ENCODE measurements around the gene PAX7.

Gene PAX7

DNA sequence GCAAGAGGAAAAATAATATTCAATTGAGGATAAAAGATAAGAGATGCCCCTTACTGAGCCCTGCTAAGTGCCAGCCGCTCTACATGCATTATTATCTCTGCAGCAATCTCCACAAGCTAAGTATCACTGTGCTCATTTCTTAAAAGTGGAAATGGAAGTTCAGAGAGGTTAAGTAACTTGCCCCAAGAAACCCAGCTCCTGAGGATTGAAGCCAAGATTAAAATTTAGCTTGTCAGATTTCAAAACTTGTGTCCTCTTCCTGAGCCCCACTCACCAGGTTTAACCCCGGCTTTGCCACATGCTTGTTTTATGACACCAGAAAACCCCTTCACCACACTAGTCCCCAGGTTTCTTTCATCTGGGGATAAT, 11.2 kb upstream of the PAX7 start:
- DNase-seq, result no peak

DNA sequence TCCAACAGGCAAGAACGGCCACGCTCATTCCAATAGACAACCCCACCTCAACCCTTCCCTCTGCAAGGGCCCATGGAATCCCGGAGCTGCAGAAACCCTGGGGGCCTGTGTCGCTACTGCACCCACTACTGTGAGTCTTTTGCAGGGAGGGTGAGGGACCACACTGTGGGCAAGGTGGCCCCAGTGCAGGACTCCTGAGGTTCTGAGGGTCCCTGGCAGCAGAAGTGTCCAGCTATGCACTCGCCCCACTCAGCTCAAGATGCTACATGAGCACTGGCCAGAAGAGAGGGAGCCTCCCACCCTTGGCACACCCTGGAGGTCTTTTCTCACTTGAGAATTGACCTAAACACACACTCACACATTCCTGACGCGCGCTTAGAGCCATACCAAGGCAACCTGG, 2.1 kb upstream of the PAX7 start:
- no peak for DNase-seq

DNA sequence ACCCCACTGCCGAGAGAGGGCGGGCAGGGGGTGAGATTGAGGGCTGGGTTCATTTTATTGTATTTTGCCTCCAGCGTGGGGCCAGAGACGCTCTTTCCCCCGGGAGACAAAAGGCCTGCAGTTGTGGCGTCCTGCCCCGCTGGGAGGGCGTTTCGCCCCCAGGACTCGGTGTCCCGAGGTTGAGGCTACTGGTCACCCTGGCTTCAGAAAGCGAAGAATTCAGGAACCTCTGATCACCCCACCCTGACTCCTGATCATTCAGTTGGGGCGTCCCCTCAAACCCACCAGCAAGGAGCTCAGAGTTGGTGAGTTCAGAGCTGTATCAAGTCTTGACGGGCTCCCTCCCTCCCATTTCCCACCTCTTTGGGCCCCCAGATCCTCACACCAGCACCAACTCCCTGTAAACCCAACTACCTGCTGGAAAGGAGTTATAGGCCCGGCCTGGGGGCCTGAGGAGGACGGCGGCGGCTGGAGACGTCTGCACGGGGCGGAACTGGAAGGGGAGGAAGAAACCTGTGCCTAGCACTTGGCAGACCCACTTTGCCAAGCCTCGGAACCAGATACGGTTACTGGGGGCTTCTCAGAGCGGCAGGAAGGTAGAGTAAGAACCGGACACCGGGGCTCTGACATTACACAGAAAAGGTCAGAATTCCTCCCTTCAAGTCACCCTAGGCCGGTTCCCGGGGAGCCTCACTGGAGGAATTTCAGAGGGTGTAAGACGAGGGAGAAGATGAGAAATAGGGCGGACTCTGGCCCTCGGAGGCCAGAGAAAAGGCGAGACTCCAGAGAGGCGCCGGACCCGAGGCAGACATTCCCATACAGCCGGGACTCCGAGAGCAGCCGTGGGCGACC, 761 bp upstream of the PAX7 start:
- DNase-seq, result no peak

DNA sequence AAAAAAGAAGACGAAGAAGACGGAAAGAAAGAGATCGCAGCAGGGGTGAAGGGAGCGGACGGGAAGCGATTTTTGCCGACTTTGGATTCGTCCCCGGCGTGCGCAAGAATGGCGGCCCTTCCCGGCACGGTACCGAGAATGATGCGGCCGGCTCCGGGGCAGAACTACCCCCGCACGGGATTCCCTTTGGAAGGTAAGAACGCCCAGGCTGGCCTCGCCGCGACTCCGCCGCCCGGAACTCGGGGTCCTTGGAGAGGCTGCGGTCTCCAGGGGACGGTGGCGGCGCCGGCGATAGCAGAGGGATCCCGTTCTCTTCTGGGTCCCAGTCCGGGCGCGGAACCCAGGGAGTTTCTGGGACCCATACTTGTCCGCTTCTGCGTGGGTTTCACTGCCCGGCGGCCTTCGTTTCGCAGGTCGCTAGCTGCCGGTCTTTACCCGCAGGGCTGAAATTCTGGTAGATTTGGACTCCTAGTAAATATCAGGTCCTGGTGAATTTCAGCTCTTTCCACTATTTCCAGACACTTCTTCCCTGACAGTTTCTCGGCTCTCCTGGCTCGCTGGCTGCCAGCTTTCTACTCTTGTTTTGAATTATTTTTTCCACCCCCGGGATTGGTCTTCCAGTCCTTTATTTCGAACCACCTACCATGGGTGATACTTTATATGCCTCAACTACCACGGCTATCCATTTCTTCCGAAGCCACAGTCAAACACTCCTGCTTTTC, 1.0 kb downstream of the PAX7 start:
- DNase-seq, result no peak

DNA sequence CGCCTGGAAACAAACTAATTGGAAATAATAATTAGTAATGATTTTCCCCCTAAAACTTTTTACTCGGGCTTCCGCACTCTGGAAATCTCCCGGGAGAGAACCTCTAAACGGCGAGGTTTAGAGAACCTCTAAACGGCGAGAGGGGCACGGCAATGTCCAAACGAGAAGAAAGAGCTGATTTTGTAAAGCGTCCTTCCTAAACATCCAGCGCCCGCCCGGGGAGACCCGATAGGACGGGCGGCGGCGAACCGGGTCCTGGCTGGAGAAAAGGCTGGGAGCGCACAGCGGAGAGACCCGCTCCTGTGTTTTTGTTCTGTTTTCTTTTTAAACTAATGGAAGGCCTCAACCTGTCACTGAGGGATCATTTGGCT, 1.6 kb downstream of the PAX7 start:
- no peak for DNase-seq

DNA sequence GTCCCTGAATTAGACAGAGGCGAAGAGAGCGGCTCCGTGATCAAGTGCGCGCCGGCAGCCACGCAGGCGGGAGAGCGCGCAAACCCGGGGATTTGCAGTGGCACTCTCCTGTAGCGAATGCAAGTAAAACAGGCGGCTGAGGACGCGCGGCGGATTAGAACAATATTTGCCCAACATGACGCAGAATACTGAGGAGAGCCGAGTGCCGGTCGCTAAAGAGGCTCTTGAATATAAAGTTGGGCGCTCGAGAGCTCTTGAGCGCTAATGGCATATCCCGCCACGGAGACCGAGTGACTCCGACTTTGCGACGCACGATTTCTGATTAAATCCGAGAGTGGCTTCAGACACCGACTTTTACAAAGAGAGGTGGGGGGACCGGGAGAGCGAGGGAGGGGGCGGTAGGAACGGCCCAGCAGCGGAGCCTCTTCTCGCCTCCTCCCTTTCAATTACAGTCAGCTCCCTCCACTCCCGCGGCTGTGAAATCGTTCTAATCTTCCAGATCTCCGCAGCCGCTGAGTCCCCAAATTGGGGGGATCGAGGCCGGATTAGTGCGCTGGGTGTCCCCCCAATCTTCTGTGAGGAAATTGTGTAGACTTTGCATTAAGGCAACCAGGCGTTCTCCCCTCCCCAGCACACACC, 2.3 kb downstream of the PAX7 start:
- peak; percentile 53 for DNase-seq

DNA sequence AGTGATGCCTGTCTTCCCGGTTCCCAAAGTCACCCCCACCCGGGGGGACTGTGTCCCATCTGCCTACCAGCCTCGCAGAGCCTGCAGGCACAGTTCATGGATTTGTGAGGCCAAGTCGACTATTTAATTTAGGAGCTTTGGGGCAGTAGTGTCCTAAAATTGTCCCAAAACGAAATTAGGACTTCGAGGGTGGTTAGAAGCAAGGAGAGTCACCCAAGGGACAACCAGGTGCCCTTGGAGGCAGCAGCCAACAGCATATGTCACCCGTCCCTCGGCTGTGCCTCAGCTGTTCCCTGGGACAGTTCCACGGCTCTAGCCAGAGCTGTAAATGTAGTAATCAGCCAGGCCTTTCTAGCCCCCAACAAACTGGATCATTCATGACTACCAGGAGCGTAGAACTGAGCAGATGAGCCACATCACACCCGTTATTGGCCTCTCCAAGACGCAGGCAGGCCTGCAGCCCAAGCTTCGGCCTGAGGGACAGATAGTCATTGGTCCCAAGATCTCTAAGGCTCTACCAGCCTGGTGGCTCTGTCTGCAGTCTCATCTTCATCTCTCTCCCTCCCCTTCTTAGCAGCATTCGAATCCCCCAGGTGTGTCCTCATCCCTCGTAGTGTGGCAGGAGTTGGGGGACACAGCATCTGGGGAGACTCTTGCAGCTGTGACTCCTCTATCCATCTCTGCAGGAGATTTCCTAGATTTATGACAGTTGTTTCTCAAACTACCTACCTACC, 2.9 kb downstream of the PAX7 start:
- DNase-seq, result no peak

DNA sequence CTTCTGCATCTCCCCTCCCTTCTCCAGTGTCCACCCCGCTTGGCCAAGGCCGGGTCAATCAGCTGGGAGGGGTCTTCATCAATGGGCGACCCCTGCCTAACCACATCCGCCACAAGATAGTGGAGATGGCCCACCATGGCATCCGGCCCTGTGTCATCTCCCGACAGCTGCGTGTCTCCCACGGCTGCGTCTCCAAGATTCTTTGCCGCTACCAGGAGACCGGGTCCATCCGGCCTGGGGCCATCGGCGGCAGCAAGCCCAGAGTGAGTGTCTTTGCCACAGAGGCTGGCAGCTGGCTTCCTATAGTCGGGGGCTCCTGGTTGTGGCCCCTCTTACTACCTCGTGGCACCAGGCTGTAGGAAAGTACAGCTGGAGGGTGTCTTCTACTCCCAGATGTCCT, 3.6 kb downstream of the PAX7 start:
- DNase-seq, result no peak

DNA sequence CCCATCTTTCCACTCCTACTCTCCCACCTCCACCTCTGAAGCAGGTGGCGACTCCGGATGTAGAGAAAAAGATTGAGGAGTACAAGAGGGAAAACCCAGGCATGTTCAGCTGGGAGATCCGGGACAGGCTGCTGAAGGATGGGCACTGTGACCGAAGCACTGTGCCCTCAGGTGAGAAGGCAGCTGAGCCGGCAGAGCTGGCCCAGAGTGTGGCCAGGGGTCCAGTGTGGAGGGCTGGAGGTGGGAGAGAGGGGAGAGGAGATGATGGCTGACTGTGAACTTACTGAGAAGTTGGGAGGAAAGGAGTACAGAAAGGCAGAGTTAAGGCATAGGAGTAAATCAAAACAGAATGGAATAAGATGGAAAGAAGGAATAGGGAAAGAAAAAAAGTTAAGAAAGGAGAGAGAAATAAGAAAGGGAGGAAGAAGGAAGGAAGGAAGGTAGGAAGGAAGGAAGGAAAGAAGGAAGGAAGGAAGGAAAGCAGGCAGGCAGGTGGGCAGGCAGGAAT, 4.5 kb downstream of the PAX7 start:
- DNase-seq, result no peak

DNA sequence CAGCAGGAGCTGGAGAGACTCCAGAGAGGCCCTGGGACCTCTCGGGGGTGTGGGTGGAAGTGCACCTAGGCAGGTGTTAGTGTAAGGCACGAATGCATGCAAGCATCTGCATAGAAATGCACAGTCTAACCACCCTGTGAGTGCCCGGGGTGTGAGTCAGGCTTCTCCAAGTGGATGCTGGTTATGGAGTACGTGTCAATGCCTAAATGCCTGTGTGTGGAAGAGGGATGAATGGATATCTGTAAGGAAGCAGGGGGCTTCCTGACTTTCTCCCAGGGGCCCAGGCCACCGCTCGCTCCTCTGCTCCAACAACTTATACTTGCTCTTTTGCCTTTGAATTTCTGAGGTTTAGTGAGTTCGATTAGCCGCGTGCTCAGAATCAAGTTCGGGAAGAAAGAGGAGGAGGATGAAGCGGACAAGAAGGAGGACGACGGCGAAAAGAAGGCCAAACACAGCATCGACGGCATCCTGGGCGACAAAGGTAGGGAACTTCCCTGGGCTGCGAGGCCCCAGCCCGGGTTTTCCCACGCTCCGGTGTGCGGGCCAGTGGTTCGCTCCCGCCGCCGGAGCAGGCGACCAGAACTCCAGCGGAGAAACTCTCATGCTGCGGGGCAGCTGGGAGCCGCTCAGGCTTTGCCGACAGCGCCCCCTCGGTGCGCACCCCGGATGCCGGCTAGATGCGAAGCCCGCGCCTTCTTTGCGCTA, 5.4 kb downstream of the PAX7 start:
- DNase-seq, result peak; percentile 51

DNA sequence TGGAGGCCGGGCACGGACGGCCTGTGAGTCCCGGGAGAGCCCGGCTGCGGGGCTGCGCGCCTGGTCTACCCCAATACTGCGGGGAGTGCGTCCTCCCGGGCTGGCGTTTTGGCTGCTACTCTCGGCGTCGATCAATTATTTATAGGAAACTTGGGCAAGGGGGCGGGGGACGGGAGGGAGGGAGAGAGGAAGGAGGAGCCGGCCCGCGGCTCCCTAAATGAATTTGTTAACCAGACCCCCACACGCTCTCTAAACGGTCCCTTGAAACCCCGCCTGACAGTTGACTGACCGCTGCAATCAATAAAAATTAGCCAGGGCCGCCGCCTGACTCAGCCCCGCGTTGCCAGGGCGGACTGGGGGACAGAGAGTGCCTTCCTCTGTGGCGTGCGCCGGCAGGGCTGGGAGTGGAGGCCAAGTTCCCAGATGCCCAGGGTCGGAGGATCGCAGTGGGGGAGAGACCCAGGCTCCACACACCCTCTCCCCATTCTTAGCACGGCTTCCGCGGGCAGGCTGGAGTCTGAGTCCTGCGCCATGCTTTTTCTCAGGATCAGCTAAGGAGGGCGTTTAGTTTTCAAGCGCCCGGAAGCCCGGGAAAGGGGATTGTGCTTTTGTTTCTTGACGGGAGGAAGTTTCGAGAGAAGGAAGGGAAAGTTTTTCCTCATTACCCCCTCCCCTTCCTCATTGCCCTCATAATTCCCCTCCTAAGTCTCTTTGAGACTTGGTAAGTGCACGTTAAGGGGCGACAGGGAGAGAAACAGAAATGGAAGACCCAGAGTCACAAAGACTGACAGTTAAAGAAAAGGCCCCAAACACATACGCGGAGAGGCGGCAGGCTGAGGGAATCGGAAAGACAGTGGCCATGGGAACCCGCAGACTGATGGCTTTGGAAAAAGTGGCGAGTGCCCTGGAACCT, 6.2 kb downstream of the PAX7 start:
- no peak for DNase-seq

DNA sequence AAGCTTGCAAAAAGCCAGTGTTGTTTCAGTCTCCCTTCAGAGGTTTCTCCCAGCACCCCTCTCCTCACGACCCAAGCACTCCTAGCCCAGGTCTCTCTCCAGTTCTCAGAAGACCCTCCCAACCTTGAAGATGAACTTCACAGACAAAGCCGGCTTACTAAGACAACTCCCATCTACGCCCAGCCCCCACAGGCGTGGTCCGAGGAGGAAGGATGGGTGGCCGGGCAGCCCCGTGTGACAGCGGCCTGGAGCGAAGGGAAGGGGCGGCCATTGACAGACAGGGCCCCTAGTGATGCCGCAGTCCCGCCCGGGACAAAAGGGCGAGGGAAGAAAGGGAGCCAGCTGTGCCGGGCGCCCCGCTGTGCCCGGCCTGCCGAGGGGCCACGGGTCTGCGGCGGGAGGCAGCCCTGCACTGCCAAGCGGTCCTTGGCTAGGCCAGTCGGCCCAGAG, 6.9 kb downstream of the PAX7 start:
- no peak for DNase-seq

DNA sequence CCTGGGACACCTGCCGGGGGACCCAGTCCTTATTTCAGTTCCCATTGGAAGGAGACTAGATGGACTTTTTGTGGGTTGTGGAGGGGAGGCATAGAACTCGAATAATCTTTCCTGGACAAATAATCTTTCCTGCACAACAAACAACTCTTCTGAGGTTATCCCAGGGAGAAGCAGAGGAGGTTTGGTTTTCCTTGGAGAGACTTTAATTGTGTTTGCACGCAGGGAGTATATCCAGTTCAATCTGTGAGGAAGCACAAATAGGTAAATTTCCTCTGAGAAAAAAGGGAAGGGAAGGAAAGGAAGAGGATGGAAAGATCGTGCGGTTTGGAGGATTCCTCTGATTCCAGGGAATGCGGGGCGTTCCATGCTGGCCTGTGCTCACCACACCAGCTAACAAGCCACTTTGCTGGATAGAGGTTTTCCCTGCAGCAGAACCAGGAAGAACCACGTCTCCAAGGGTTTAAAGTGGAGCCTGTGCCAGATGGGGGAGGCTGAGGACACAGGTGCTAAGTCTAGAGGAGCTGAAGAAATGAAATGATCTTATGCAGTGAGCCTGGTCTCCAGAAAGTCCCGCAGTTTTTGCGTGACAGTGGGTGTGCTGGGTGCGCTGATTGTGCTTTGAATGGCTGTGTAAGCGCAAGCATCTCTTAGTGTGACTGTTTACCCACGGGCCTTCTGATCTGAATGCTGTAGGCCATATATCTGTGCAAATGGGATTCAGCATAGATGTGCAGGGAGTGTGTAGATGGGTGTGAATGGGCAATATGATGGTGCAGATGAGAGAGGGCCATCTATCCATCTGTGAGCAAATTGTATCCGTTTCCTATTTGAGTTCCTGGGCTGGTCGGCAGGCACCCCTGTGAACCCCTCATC, 7.6 kb downstream of the PAX7 start:
- DNase-seq, result no peak

DNA sequence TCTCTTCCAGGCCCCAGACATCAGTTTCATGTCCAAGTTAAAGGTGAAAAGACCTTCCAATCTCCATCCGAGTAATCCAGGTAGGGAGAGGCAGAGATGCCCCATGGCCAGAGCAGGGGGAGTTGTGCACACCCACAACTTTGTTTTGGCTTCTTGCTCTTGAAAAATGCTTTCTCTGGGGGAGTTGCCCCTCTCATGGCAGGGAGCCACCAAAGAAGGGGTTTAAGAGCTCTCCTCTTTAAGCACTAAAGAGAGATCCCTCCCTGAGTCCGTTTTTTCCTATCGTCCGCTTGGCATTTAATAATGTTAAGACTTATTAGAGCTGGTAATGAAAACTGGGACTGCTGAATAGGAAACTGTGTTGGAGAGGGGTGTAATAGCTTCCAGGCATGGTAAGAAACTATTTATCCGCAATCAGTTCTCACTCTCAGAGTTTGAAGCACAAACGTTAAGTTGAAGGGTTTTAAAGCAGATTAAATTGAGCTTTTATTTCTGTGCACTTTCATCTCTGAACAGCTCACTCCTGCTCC, 8.3 kb downstream of the PAX7 start:
- DNase-seq, result no peak

DNA sequence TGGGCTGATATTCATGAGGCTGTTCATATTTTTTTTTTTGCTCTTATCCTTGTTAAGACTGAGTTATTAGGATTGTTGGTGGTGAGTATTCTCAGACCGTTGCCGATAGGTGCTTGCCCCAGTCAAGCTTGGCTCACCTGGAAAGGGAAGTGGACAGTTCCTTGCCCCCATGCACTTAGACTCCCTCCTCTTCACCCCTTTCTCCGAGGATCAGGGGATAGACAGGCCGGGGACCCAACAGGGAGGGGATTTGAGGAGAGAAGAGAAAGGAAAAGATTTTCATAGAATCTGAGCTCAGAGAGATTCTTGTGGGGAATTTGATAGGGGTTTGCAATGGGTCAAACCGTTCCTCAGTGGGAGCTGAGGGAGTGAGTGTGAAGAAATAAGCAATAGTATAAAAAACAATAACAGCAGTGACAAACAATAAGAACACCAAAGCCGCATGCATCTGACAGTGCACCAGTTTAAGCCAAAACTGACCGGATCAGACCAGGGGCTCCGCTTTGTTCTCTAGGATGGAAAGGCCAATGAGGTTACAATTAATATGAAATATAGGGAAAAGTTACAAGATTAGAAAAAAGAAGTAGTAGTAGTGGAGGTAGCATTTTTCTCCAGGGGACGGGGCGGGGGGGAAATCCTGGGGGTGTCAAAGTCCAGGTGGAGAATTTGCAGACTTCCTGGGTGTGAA, 8.9 kb downstream of the PAX7 start:
- DNase-seq, result no peak

DNA sequence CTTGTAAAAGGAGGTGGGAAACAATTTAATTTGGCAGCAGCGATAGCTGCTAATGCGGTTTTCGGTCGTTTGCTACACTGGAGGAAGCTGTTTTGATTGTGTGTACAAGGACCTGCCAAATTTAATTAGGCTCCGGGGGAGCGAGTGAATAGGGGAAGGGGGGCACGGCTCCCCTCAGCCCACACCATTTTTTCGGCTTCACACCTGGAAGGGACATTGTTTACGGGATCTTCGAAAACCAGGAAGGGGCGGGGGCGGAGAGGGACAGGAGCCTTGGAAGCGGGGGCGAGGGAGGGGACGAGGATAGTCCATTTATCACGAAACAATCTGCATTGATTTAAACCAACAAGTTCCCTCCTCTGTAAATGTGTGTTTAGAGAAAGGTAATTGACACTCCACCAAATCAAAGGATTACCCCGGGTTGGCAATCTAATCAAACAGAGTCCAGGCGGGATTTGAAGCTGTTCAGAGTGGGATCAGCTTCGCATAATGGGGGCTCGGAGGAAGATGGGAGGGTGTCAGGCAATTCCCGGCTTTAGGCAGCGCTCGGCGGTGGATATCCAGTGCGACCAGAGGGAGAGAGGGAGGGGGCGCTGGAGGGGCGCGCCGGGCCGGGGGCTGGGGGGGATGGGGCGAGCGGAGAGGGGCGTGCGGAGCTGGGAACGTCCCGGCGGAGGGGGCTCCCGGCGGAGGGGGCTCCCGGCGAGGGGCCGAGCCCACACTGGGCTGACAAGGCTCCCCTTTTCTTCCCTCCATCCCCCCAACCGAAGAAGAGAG, 9.8 kb downstream of the PAX7 start:
- DNase-seq, result peak; percentile 81

DNA sequence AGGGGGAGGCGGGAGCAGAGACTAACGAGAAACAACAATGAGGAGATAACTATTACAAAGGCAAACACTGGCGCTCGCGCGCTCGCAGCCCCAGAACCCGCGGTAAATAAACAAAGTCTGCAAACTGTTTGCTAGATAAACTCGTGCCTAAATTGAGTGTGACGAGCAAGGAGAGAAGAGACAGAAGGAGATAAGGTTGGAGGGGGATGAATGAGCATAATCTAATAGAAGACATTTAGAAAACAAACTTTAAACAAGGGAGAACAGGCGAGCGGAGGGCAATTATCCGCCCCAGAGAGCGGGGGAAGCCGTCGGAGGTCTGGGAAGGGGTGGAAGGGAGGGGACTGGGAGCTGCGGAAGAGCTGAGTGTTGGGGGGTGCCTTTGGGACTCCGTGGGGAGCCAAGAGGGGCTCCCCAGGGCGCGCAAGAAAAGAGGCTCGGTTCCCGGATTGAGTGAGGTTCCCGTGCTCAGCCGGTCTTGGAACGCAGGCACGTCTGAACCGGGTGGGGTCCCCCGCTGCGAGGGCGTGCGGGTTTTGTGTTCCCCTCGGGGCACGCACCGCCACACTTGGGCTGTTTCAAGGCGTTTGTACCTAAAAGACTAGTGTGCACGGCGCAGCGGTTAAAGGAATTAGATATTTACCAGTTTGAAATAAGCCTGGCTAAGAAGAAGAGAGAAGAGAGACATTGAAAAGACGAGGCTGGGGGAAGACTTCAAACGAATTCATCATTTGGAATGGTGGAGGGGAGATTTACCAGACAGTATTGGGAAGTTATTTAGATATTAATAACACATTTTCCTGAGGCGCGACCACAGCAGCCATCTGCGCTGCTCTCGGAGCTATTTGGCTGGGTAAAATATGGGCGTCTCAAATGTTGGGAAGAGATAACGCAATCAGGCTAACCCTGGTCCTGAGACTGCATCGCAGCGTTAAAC, 10.6 kb downstream of the PAX7 start:
- peak; percentile 35 for DNase-seq

Measured in NCI-H82 (cell line).